ENCODE data around the gene ZBTB49.
"Not testable (repeated sequence)": the region's sequence is repeated elsewhere in the genome, so short reads cannot be mapped to it uniquely, and the experiment has no call there.

Gene ZBTB49, protein sequence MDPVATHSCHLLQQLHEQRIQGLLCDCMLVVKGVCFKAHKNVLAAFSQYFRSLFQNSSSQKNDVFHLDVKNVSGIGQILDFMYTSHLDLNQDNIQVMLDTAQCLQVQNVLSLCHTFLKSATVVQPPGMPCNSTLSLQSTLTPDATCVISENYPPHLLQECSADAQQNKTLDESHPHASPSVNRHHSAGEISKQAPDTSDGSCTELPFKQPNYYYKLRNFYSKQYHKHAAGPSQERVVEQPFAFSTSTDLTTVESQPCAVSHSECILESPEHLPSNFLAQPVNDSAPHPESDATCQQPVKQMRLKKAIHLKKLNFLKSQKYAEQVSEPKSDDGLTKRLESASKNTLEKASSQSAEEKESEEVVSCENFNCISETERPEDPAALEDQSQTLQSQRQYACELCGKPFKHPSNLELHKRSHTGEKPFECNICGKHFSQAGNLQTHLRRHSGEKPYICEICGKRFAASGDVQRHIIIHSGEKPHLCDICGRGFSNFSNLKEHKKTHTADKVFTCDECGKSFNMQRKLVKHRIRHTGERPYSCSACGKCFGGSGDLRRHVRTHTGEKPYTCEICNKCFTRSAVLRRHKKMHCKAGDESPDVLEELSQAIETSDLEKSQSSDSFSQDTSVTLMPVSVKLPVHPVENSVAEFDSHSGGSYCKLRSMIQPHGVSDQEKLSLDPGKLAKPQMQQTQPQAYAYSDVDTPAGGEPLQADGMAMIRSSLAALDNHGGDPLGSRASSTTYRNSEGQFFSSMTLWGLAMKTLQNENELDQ

DNA sequence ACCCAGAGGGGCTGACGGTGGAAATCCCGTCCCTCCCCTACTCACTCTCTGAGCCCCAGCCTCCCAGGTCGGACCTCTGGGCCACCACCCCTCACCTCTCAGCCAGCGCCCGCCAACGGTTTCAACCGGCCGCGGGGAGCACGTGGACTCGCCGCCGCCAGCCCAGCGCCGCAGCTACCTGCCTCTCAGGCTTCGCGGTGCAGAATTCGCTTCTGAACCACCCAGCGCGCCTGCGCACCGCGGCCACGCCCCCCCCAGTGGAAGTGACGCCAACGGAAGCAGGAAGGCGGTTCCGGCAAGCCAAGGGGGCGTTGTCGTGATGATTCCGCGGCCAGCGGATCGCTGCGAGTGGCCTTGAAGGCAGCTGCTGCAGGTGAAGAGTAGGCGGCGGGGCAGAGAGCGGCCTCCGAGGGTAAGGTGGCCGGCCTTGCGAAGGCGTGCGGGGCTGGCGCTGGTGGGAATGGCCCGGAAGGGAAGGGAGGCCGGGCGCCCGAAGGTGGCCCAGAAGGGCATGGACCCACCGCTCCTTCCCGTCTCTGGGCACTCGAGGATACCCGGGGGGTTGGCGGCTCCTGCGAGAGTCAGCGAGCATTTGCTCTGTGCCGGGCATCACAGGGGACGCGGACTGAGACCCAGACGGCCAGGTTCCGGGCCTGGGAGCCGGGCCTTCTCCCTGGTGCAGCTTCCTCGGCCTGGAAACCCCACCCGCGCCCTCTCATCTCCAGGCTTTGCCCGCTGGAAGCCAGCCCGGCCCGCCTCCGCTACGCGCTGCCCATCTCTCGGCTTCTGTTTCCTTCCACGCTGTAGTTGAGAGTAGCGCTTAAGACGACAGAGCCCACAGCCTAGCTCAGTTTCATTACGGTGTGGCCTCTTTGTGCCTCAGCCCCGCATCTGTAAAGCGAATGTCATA, at the start of gene ZBTB49, which contains the start of gene LYAR:
TSS of gene ZBTB49 (plus strand) at position 311 of the 910 bp plus-strand sequence. CDS start 9,695 bp downstream, outside the sequence.
TSS of gene LYAR (minus strand) at position 214 of the 910 bp plus-strand sequence. CDS start 6,412 bp downstream, outside the sequence.
- peak; percentile 90 to 95 for DNase-seq (ENCODE audit: low read depth in 2 of 2)

DNA sequence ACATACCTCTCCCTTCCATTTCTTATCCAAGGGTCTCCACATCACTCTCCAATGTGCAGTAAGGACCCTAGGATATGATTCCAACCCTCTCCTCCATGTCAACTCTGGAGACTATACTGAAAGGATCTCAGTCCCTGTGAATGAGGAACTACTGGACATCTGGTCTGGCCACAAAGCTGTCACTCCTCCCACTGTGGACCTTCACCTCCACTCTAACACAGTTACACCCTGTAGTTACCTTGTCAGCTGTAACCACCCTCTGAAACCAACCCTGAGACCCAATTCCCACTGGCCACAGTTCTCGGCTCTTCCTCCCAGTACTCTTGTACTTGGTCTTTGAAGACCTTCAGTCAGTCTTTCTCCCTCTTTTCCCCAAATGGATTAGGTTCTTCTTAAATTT, 44.9 kb upstream of the ZBTB49 start:
- DNase-seq (ENCODE audit: low read depth in 2 of 2) = no peak

DNA sequence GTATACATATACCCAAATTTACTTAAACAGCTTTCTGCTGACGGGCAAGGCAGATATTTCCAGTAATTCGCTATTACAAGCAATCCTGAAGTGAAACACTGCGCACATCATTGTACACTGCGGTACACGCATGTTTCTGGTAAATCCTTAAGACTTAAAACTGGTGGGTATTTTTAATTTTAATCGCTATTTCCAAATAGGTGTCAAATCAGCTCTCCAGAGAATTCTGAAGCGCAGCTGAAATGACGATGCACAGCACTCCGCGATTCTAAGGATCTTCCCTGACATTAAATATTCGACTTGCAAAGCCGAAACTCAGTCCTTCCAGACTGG, 42.4 kb upstream of the ZBTB49 start:
- no peak for DNase-seq (ENCODE audit: low read depth in 2 of 2)

DNA sequence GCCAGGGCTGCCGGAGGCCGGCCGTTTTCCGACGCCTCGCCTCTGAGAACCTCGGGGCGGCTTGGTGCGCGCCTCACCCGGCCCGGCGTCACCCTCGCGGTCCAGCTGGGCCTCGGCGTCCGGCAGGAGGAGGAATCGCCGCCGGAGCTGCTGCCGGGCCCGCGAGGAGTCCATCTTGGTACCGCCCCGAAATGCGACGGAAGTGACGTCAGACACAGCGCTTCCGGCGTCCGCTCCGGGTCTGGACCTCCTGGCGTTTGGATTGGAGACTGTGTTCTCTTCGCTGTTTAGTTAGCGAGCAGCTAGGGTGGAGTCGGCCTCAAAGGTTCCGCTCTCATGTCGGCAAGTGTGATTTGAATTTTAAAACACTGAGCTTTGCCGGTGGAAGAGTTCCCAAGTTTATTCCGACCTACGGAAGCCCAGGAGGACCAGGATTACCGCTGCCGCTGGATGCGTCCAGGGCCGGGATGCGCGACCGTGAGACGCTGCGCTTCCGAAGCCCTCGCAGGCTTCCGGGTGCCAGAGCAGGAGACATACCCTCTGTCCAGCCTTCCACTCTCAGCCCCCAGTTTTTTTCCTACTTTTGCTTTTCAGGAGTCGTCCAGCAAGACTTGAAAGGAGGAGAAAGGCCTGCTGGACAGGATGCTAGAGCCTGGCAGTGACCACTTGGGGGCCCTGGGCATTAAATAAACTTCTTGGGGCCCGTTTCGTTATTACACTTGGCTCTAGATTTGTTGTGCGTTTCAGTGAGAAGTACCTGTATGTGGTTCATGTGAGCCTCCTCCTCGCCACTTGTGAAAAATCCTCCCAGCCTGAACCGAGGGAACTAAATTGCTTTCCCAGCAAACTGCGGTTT, 41.8 kb upstream of the ZBTB49 start, which contains the start of gene TMEM128:
TSS of gene TMEM128 (minus strand) at position 195 of the 856 bp plus-strand sequence. CDS start at position 174, 21 bp downstream.
- peak; percentile 83 to 89 for DNase-seq (ENCODE audit: low read depth in 2 of 2)

DNA sequence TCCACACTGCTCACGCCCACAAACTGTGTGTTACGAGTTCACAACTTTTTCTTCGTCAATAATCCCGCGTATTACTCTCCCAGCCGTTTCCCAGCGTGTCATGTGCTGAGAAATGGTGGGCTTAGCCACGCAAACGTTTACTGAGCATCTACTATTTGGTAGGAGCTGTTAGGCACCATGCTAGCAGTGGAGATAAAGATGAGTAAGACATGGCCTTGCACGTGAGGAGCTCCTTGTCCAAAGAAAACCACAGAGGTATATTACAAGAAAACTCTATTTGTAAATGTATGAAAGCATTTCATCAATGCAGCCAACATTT, 41.2 kb upstream of the ZBTB49 start:
- no peak for DNase-seq (ENCODE audit: low read depth in 2 of 2)

DNA sequence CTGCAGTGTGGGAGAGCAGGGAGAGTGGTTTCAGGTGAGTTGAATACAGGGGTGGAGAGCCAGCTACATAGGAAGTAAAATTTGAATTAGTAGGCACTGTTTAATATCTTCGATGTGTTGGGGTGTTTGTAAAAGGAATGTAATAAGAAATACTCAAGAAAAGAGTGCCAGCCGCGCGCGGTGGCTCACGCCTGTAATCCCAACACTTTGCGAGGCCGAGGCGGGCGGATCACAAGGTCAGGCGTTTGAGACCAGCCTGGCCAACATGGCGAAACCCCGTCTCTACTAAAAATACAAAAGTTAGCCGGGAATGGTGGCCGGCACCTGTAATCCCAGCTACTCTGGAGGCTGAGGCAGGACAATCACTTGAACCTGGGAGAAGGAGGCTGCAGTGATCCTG, 40.7 kb upstream of the ZBTB49 start:
- not testable (repeated sequence) for DNase-seq (ENCODE audit: low read depth in 2 of 2)

DNA sequence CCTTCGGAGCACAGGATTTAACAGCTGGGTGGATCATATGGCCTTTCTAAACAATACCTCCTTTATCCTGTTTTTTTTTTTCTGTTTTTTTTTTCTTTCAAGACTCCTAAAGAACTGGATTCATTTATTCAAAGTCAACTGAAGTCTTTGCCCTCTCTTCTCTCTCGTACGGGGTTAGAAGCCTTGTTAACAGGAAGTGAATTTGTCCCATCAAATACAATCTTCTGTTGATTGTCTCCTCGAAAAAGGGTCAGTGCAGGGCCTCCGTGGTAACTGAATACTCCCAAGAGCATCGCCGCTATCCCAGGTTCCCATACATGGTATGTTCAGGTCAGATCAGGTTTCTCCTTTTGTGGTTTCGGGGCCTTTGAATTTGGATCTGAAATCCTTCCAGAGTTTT, 40.2 kb upstream of the ZBTB49 start:
- no peak for DNase-seq (ENCODE audit: low read depth in 2 of 2)

DNA sequence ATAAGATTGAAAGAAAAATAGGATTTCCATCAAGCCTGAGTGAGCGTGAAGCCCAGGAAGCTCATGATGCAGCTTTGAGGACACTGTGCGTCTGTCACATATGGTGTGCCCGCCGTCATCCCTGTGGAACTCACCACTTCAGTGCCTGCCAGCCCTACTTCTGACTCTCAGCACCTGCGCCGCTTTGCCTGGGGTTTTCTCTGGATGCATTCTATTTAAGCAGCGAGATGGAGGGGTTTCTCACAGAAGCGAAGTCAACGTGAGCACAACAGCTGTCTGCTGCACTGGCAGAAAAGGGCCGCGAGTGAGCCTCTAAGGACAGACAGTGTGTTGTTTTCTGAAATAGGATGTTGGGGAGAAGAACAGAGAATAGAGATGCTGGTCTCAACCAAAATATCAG, 35.9 kb upstream of the ZBTB49 start:
- DNase-seq (ENCODE audit: low read depth in 2 of 2) = no peak

DNA sequence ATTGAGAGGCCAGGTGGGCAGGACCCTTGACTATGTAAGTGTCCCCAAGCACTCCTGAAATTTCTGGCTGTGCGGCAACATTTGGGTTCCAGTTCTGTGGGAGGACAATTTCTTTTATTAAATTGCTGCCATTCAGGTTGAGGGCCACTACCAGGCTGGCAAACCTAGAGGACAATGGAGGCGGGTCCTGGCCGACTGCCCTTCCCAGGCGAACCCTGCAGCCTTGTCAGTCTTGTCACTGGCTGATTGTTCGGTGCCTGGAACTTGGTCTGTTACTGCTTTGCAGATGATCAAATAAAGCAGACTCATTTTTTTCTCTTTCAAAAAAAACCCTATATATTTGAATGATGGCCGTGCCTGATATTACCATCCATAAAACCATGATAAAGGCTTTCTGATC, 35.4 kb upstream of the ZBTB49 start:
- no peak for DNase-seq (ENCODE audit: low read depth in 2 of 2)

DNA sequence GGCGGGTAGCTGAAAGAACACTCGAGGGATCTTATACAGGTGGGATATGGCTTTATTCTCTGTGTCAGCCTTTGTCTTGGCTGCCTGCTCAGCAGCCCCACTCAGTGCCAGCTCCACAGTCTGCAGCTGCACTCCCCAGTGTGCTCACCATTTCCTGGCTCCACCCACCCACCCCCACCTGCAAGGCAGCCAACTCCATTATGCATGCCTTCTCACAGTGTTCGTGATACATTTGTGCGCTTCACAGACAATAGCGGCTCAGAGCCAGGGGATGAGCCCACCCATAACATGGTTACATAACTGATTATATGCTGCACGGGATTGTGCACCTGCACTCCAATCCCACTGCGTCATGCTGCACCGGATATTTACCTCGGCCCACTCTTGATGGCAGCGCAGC, 33.3 kb upstream of the ZBTB49 start:
- DNase-seq (ENCODE audit: low read depth in 2 of 2) = no peak

DNA sequence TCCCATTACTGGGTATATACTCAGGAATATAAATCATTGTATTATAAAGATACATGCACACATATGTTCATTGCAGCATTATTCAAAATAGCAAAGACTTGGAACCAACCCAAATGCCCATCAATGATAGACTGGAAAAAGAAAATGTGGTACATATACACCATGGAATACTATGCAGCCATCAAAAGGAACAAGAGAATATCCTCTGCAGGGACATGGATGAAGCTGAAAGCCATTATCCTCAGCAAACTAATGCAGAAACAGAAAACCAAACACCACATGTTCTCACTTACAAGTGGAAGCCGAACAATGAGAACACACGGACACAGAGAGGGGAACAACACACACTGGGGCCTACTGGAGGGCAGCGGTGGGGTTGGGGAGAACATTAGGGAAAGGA, 32.3 kb upstream of the ZBTB49 start:
- DNase-seq (ENCODE audit: low read depth in 2 of 2) = not testable (repeated sequence)

DNA sequence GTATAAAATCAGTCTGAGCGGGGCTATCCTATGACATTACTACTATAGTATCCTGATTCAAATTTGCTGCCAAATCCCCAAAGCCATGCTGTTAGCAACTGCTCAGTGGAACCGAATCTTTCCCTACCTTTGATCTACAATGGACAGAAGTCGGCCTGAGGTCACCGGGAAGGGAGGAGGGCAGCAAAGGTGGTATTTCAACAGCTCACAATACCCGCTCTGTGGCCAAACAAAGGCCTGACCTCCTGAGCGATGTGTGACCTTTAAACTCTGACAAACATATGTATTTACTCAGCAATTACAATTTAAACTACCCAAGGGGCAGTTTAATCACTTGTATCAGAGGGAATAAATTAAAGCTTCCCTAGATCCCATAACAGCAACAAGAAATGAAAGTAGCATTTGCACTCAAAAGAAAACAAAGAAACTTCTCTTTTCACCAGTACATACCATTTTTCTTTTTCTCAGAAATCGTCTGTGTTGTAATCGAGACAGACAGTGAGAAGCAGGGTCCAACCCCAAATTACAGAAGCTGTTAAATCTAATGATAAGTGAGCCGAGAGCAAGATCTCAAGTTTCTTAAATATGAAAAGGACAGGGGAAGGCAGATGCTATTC, 30.5 kb upstream of the ZBTB49 start:
- DNase-seq (ENCODE audit: low read depth in 2 of 2) = no peak

DNA sequence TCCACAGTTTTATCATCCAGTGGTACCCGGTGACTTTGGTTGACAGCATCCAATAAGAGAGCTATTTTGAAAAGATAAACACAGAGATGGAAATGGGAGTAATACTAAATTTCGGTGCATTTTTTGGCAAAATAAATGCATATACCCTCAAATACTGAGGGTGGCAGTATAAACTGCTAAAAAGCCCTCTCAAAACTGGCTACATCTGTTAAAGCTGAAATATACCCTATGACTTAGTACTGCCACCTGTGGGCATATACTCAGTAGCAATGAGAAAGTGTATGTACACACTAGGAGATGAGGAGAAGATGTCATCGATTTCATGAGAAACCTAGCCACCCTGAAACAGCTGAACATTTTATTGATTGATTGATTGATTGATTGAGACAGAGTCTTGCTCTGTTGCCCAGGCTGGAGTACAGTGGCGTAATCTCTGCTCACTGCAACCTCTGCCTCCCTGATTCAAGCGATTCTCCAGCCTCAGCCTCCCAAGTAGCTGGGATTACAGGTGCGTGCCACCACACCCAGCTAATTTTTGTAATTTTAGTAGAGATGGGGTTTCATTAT, 29.8 kb upstream of the ZBTB49 start:
- no peak for DNase-seq (ENCODE audit: low read depth in 2 of 2)

DNA sequence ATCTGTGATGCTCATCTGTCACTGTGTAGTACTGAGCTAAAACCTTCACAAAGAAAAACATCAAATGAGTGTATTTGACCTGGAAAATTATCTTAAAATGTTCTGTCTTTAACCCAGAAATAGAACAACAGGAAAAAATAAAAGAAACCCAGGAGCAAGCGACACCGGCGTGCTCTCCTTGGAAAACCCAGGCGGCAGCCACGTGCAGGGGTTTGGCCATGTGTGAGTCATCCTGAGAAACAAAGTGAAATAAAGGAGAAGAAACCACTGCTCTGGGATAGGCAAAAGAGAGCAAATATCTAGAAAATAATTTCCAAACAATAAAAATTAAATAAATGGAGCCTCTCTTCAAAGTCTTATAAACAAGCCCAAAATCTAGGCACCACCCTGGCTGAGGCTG, 22.1 kb upstream of the ZBTB49 start:
- no peak for DNase-seq (ENCODE audit: low read depth in 2 of 2)

DNA sequence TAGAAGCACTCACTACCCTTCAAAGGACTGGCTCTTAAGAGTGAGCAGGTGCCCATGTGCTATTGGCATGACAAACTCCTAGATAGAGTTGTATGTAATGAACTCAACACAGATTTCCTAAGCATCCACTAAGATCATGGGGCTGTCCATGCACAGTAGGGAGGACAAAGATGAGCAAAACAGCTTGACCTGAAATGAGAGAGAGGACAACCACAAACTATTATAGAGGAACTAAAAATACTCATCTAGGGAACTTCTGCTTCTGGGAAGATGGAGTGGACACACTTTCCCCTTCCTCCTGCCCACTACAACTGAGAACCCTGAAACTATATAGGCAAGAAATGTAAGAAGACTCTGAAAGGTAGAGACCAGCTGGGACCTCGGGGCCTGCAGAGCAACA, 21.3 kb upstream of the ZBTB49 start:
- DNase-seq (ENCODE audit: low read depth in 2 of 2) = no peak

DNA sequence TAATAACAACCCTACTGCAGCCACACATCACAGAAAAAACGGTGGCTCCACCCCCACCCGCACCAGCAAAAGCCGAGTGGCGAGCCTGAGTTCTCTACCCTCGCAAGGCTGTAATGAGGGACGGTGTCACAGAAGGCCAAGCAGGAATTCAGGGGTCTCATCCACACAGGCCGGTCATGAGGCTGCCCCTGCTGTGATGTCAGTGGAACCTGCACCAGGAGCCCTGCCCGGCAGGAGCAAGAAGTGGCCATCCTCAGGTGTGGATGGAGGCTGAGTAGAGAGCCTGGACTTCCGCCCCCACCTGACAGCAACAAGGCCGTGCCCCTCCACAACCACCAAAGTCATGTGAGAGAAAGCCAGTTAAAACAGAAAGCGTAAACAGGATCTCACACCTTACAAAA, 20.7 kb upstream of the ZBTB49 start:
- no peak for DNase-seq (ENCODE audit: low read depth in 2 of 2)

DNA sequence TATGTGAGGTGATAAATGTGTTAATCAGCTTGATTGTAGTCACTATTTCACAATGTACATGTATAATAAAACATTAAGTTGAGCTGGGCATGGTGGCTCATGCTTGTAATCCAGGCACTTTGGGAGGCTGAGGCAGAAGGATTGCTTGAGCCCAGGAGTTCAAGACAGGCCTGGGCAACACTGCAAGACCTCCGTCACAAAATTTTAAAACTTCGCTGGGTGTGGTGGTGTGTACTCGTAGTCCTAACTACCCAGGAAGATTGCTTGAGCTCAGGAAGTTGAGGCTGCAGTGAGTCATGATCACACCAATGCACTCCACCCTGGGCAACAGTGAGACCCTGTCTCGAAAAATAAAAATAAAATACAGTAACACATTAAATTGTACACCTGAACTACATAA, 20.2 kb upstream of the ZBTB49 start:
- DNase-seq (ENCODE audit: low read depth in 2 of 2) = no peak

DNA sequence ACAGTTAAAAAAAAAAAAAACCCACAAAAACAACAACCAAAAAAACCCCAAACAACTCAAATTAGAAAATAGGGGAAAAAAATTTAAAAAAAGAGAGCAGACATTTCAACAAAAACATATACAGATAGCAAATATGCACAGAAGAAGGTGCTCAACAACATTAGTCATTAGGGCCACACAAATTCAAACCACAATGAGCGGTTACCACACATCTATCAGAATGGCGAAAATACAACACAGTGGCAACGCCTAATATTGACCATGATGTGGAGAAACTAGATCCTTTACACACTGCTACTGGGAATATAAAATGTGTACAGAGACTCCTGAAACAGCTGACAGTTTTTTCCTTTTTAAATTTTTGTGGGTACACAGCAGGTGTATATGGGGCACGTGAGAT, 19.5 kb upstream of the ZBTB49 start:
- DNase-seq (ENCODE audit: low read depth in 2 of 2) = no peak

DNA sequence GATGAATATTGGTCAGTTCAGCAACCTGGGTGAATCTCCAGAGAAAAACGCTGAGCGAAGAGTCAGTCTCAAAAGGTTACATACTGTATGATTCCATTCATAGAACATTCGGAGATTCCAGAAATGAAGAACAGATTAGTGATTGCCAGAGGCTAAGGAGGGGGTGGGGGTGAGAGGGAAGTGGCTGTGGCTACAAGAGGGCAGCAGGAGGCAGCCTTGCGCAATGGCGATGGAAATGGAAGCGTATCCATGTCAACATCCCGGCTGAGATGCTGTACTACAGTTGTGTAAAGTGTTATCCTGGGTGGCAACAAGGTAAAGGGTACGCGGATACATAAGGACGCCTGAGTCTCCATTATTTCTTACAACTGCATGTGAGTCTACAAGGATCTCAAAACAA, 18.1 kb upstream of the ZBTB49 start:
- DNase-seq (ENCODE audit: low read depth in 2 of 2) = no peak

DNA sequence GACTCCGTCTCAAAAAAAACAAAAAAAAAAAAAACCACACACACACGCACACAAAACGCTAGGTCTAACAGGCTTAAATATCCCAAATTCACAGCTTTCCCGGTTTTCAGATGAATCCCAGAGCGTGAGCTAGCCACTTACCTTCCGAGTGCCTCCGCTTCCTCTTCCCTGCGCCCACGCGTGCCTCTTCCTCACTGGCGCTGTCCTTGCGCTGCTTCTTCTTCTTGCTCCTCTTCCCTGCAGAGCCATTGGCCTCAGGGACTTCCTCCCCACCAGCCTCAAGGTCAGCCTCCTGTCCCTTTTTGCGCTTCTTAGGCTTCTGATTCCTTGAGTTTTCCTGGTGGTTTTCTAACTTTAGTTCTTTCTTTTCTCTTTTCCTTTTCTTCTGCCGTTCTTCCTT, 15.8 kb upstream of the ZBTB49 start:
- DNase-seq (ENCODE audit: low read depth in 2 of 2) = no peak

All from stimulated activated CD8-positive, alpha-beta memory T cell treated with anti-CD3 and anti-CD28 coated beads, Interleukin-2, amount 100 ng/mL, for 48 hours (primary cell).